Stimulated activated CD8-positive, alpha-beta memory T cell treated with anti-CD3 and anti-CD28 coated beads, Interleukin-12 subunit alpha, Interleukin-12 subunit beta, amount 100 ng/mL, for 1 hour (primary cell): ENCODE results near the gene RASGEF1C.

Source experiments
- DNase-seq: peaks from one replicate; pipeline ENCODE4 v3.0.0-alpha.2; 2020; ENCODE audit warnings: low read depth

RASGEF1C gene

DNA sequence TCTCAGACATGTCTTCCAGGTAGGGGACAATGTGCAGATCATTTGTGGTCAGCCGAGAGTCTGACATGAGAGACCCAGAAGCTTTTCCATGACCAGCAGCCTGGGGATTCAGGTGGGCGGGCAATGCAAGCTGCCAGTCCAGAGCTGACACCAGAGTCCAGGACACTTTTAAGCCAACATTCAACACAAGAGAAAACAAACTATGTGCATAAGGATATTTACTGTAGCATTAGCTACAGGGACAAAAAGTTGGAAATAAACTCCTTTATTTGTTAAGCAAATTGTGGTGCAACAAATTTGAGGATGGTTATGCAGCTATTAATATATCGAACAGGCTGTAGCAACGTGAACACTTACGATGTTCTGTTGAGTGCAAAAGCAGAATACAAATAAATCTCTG, 127.5 kb downstream of the RASGEF1C start:
- no peak for DNase-seq

DNA sequence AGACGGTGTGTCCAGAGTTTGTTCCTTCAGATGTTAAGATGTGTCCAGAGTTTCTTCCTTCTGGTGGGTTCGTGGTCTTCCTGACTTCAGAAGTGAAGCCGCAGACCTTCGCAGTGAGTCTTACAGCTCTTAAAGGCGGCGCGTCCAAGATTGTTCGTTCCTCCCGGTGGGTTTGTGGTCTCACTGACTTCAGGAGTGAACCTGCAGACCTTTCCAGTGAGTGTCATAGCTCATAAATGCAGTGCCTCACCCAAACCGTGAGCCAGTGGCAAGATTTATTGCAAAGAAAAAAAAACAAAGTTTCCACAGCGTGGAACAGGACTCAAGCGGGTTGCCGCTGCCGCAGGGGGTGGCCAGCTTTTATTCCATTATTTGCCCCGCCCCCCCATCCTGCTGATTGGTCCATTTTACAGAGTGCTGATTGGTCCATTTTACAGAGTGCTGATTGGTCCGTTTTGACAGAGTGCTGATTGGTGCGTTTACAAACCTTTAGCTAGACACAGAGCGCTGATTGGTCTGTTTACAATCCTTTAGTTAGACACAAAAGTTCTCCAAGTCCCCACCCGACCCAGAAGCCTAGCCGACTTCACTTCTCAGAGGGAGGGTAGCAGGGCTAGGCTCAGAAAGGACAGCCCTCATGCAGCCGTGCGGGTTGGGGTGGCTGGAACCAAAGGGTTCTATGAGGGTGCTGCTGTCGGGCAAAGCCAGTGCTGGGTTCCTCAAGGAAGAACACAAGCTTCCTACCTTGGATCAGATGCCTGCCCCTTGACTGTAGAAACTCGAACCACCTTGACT, 128.3 kb downstream of the RASGEF1C start:
- DNase-seq: no peak

- no peak for DNase-seq
Observed at GRCh38 chr5:180079702-180080466, 129.1 kb downstream of the RASGEF1C start.

- DNase-seq: no peak
Observed at GRCh38 chr5:180078348-180078747, 130.7 kb downstream of the RASGEF1C start.

DNA sequence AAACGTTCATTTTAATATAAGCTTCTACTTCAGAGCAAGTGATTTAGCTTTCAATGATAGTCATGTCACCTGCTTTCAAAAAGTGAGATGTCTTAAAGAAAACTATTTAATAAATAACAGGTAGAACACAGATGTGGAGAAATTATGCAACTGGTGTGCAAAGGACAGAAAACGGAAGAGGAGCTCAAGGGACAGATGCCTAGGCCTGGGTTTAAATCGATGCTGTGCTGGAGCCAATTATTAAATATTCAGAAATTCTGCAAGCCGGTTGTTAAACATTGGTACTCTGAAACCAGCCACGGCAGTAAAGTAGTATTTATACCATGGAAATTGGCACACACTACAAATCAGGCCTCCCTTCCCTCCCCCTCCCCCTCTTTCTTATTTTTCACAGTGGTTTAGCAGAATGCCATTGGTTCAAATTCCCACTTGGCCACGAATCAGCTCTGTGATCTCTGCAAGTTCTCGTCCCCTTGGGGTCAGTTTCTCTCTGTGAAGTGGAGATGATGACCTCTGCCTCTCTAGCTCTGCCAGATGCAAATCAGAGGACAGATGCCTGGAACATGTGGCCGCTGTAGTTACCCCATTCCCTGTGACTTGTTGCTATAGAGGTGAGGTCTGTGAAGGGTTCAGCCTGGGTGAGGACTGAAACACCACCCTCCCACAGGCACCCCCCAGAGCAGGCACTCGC, 131.3 kb downstream of the RASGEF1C start:
- DNase-seq: no peak

- no peak for DNase-seq
Observed at GRCh38 chr5:180075703-180076102, 133.3 kb downstream of the RASGEF1C start.

DNA sequence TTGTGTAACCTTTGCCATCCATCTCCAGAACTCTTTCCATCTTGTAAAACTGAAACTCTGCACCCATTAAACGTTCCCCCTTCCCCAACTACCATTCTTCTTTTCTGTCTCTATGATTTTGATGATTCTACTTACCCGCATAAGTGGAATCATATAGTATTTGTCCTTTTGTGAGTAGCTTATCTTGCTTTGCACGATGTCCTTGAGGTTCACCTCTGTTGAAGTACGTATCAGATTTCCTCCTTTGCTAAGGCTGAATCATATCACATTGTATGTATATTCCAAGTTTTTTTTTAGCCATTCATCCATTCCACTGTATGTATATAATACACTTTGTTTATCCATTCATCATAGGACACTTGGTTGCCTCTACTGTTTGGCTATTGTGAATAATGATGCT, 134.5 kb downstream of the RASGEF1C start:
- no peak for DNase-seq

GRCh38 chr5:180072556-180072955, 136.5 kb downstream of the RASGEF1C start:
- DNase-seq: no peak

- DNase-seq: no peak
Observed at GRCh38 chr5:180072256-180072548, 136.8 kb downstream of the RASGEF1C start.

- DNase-seq: peak; percentile 69
Observed at GRCh38 chr5:180071531-180072255, 137.3 kb downstream of the RASGEF1C start, which contains the start of gene RNF130. Gene RNF130 (minus strand): TSS chr5:180071759. CDS start chr5:180071702, 57 bp downstream.

DNA sequence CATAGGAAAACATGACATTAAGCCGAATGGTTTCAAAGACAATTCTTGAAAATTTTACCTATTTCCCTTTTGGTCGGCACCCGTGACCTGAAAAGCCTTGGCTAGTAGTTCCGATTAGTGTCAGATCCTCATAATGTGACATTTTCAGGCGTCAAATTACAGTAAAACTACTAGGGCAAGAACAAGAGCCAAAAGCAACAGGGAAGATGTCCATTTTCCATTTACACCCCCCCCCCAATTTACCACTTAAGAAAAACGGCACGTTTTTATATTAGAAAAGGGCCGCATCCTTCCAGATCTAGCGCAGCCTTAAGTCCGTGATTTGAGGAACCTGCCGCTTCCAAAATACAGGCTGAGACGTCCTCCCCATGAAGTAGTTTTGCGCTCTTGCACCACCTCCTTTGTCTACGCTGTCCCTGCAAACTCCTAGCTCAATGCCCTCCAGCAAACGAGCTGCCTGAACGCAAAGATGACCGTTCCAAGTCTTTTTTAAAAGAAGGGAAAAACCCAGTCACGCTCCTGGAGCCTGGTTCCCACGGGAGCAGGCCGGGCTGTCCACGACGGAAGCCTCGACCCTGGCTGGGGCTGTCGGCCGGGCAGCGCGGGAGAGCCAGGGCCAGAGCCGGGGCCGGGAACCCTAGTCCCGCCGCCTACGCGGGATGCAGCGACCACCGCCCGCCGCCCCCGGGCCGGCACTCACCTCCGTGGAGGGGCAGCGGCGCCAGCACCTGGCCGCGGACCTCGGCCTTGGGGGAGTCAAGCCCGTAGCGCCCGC, 138.1 kb downstream of the RASGEF1C start:
- DNase-seq: no peak

- no peak for DNase-seq
Observed at GRCh38 chr5:180069589-180070247, 139.3 kb downstream of the RASGEF1C start.

DNA sequence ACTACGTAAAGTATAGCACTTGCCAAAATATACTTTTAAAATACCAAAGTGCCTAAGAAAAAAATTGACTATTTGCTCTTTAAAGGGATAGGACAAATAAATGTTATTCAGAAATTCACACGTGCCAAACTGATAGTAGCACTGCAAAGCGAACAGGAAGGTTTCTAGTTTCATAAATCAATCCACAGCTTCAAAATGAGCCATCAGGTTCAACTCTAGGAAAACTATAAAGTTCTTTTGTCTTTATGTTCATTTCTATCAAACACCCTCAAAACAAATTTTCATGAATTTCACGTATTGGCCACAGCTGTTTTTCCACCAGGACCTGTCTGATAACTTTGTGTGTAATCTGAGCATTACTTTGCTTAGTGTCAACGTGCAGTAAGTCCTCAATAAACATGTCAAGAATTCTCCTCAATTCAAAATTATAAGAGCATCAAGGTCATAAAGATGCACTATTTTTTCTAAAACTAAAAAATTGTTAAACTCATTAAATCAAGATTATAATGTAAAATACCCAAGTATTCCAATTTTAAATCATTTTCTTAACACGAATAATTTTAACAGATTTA, 140.4 kb downstream of the RASGEF1C start:
- DNase-seq: no peak

- DNase-seq: no peak
Observed at GRCh38 chr5:180067986-180068385, 141.0 kb downstream of the RASGEF1C start.

DNA sequence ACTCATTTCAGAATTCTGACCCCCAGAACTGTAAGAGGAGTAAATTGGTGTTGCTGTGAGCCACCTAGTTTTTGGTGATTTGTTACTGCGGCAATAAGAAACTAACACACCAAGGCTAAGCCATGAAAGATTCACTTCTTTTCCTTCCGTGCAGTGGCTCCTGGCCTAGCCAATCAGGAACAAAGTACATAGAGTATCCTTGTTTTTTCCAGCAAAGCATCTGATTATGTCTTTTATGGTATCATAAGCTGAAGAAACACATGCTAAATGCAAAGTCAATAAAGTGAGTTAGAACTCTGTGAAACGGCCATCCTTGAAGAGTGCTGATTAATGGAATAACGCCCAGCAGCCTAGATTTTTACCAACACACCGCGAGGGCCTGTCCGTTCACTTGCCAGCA, 148.8 kb downstream of the RASGEF1C start:
- no peak for DNase-seq

- no peak for DNase-seq
Observed at GRCh38 chr5:180059326-180059725, 149.7 kb downstream of the RASGEF1C start.

DNA sequence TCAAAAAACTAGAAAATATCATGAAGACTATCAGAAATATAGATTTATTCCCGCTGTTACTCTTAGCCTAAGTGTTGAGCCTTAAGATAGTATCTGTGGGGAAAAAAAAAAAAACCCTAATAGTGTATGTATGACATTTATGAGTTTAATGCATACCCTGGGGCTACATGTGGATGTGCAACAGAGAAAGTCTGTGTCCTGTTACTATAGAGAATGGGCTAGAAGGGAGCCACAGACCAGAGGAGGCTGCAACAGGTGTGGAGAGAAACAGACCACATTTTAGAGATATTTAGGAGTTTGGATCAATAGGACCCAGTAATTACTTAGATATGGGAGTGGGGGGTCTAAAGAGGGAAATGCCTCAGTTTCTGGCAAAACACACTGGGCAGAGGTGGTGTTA, 152.9 kb downstream of the RASGEF1C start:
- no peak for DNase-seq

DNA sequence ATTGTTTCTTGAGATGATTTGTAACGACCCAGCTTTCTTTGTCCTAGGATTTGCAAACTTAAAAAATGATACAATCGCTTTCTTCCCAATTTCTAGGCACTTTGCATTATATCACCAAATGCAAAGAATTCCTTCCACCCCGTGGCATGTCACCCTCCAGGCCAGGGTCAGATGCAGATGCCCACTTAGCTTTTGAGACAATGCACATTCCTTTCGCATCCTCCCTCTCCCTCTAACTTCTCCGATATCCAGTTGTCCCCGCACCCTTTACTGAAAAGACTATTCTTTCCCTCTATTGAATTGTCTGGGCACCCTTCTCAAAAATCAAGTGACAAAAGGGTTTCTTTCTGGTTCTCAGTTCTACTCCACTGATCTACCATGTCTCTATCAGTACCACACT, 154.8 kb downstream of the RASGEF1C start:
- DNase-seq: no peak

DNA sequence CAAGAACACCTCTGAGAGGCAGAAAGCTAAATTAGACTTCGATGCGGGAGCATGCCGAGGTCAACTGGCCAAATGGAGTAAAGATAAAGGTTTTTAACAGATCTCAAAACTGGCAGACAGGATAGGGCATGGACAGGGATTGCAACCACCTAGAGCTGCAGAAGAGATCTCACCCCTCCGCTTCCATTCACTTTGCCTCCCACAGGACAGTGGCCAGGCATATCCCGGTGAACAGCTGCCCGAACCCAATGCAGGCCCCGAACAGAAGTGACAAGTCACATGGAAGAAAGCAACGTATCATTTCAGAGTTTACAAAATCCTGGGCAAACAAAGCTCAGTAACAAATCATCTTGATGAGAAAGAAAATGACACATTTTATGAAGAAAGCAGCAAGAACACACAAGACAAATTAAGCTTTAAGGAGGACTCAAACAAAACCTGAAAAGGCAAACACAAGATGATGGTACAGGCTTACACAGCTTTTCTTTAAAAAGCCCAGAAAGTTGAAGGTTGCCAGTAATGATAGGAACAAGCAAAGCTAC, 155.9 kb downstream of the RASGEF1C start:
- no peak for DNase-seq

GRCh38 chr5:180052211-180052818, 156.7 kb downstream of the RASGEF1C start:
- no peak for DNase-seq
